Fibroblast of pulmonary artery (primary cell): Measurements from ENCODE around the gene NQO1.

Experiments used
- DNase-seq: peaks from one replicate; pipeline ENCODE4 v3.0.0-alpha.2; 2010; ENCODE audit warnings: low read depth
- H3K4me3 ChIP-seq: replicated peaks from 2 replicates; pipeline ENCODE4 v1.5.1; 2011; ENCODE audit warnings: low read depth, mild to moderate bottlenecking, control low read depth, low read length, moderate library complexity
- TF ChIP-seq, protein P1 (sequence below): IDR thresholded peaks from 2 replicates; pipeline ENCODE4 v1.5.1; 2011; ENCODE audit warnings: mild to moderate bottlenecking, control low read depth, low read length, inconsistent platforms; ENCODE audit errors: missing control alignments

The NQO1 gene

DNA sequence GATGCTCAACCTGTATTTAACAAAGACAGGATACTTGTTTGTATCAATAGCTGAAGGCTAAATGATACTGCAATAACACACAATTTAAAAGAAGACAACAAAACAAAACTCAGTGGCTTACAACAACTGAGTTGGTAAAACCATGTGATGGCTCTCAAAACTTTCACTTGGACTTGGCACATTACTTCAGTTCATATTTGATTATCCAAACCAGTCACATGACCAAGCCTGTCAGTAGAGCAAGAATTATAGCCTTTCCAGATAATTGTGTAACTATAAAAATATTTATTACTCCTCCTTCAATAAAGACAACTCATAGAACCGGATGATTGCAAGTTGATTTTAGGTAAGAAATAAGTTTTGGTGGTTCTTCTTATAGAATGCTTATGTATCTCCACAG, 56.8 kb downstream of the NQO1 start:
- H3K4me3 ChIP-seq: no peak overlapping the region
- TF ChIP-seq, protein P1, sequence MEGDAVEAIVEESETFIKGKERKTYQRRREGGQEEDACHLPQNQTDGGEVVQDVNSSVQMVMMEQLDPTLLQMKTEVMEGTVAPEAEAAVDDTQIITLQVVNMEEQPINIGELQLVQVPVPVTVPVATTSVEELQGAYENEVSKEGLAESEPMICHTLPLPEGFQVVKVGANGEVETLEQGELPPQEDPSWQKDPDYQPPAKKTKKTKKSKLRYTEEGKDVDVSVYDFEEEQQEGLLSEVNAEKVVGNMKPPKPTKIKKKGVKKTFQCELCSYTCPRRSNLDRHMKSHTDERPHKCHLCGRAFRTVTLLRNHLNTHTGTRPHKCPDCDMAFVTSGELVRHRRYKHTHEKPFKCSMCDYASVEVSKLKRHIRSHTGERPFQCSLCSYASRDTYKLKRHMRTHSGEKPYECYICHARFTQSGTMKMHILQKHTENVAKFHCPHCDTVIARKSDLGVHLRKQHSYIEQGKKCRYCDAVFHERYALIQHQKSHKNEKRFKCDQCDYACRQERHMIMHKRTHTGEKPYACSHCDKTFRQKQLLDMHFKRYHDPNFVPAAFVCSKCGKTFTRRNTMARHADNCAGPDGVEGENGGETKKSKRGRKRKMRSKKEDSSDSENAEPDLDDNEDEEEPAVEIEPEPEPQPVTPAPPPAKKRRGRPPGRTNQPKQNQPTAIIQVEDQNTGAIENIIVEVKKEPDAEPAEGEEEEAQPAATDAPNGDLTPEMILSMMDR: no peak
- DNase-seq: no peak

DNA sequence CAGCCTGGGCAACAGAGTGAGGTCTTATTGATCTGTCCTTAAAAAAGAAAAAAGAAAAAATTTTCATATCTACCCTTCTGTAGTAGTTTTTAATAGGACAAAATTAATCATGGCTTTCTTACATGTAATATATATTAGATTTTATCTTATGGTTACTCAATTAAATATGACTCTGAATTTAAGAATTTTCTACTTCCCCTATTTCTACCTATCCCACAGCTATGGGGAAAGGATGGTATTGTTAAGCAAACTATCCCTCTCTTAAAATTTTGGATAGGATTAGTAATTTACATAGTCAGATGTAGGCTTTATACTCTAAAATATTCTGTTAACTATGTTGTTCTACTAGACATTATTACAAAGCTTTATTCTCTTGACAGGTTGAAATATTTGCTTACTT, 62.5 kb downstream of the NQO1 start:
- DNase-seq: no peak
- H3K4me3 ChIP-seq: no peak overlapping the region
- TF ChIP-seq, protein P1: no peak

DNA sequence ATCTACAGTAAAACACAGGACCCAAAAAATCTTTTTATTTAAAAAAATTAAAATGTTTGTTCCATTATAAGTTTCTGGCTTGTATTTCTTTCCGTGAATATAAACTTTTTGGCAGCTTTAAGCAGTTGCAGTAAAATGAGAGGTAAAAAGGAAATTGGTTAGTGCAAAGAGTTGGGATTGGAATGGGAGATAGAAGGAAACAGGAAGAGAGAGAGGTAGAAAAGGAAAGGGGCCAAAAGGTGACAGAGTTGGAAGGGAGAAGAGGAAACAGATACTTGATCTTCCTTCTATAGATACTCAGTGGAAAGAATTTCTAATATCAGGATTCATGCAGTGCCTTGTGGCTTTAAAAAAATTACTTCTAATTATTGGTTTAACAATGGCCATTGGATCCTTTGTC, 63.5 kb downstream of the NQO1 start:
- no peak for DNase-seq
- TF ChIP-seq, protein P1: no peak
- no peak overlapping the region for H3K4me3 ChIP-seq

GRCh38 chr16:69660166-69660565, 66.2 kb downstream of the NQO1 start:
- no peak overlapping the region for H3K4me3 ChIP-seq
- TF ChIP-seq, protein P1: no peak
- no peak for DNase-seq
